ENCODE data around the gene ITM2C.

- TF ChIP-seq SUZ12 (IDR thresholded peaks at IDR 0.05; ENCODE audit: extremely low read depth, insufficient read depth, insufficient read length) (no peak), YY1 (IDR thresholded peaks at IDR 0.05; ENCODE audit: insufficient read depth, insufficient read length) (no peak), ZNF274 (IDR thresholded peaks at IDR 0.05; ENCODE audit: low read depth, low read length) (no peak)
Observed at GRCh38 chr2:230900336-230900995, 35.7 kb downstream of the ITM2C start.

Measured in NT2/D1 (cell line).